ENCODE data around the gene SH3RF3.

DNA sequence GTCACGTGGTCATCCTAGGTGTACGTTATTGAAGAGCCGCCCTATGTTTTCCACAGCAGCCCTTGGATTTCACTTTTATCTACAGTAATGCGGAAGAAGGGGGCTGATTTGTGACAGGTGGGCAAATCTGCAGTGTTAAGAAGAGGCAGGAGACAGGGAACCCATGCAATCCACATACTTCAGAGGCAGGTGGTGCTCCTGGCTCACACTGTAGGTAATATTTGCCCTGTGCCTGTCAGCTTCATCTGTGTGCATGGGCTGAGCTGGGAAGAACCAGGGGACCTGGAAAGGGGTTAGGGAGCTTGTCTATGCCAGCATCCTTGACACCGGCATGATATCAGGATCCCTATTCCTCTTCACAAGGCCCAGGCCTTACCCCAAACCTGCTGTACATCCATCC lies 183.9 kb downstream of the SH3RF3 start:
- TF ChIP-seq TAF1 (IDR thresholded peaks at IDR 0.05; ENCODE audit: borderline replicate concordance, insufficient read depth, low read length) (no peak), POLR2AphosphoS5 (IDR thresholded peaks at IDR 0.05; ENCODE audit: low read depth, low read length) (no peak), SIN3A (IDR thresholded peaks at IDR 0.05; ENCODE audit: borderline replicate concordance, insufficient read depth, low read length) (no peak), FOXP2 (optimal IDR thresholded peaks at IDR 0.05; ENCODE audit: borderline replicate concordance, extremely low read depth, extremely low read length, insufficient read depth) (no peak)
- TF ChIP-seq, protein P1, sequence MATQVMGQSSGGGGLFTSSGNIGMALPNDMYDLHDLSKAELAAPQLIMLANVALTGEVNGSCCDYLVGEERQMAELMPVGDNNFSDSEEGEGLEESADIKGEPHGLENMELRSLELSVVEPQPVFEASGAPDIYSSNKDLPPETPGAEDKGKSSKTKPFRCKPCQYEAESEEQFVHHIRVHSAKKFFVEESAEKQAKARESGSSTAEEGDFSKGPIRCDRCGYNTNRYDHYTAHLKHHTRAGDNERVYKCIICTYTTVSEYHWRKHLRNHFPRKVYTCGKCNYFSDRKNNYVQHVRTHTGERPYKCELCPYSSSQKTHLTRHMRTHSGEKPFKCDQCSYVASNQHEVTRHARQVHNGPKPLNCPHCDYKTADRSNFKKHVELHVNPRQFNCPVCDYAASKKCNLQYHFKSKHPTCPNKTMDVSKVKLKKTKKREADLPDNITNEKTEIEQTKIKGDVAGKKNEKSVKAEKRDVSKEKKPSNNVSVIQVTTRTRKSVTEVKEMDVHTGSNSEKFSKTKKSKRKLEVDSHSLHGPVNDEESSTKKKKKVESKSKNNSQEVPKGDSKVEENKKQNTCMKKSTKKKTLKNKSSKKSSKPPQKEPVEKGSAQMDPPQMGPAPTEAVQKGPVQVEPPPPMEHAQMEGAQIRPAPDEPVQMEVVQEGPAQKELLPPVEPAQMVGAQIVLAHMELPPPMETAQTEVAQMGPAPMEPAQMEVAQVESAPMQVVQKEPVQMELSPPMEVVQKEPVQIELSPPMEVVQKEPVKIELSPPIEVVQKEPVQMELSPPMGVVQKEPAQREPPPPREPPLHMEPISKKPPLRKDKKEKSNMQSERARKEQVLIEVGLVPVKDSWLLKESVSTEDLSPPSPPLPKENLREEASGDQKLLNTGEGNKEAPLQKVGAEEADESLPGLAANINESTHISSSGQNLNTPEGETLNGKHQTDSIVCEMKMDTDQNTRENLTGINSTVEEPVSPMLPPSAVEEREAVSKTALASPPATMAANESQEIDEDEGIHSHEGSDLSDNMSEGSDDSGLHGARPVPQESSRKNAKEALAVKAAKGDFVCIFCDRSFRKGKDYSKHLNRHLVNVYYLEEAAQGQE (IDR thresholded peaks at IDR 0.05; ENCODE audit: insufficient read depth in 1 of 2, low read depth in 2 of 2, low read length in 2 of 2), result no peak
